Lung microvascular endothelial cell (primary cell): ENCODE measurements around the gene CCDC85C. TPM values are rescaled to one million over a fixed set of nuclear protein-coding genes. Genes with fewer than 3 reads are reported as not detected.

ENCODE experiments used
- DNase-seq, 2 donors: peaks; one replicate each; pipeline versions ENCODE4 v3.0.0 to v3.0.0-alpha.2; 2010; ENCODE audit warnings: low read depth in 2 of 2
- total RNA-seq: library from RNA; depleted of rRNA; stranded (reverse); fragments of >200 nt; gene quantifications from 2 replicates; pipeline ENCODE4 v1.2.1, GENCODE V29; 2014

The CCDC85C gene
- total RNA-seq, 1 donor from 2014 or later: 1.6 TPM

DNA sequence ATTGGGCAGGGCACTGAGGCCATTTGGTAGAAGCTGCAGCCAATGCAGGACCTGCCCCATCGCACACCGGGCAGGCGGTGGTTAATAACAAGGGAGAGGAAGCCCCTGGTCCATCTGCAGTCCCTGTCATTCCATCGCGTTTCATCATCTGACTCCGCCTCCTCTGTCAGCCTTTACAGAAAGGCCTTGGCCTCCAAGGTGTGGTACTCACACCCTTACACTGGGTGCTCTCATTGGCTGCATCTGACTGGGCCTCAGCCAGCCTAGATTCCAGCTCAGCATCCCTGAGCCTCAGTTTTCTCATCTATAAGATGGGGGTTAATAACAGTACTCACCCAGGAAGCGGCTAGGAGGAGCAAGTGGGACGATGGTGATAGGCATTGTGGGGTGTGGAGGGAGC, 26.2 kb upstream of the CCDC85C start:
- DNase-seq: no peak

DNA sequence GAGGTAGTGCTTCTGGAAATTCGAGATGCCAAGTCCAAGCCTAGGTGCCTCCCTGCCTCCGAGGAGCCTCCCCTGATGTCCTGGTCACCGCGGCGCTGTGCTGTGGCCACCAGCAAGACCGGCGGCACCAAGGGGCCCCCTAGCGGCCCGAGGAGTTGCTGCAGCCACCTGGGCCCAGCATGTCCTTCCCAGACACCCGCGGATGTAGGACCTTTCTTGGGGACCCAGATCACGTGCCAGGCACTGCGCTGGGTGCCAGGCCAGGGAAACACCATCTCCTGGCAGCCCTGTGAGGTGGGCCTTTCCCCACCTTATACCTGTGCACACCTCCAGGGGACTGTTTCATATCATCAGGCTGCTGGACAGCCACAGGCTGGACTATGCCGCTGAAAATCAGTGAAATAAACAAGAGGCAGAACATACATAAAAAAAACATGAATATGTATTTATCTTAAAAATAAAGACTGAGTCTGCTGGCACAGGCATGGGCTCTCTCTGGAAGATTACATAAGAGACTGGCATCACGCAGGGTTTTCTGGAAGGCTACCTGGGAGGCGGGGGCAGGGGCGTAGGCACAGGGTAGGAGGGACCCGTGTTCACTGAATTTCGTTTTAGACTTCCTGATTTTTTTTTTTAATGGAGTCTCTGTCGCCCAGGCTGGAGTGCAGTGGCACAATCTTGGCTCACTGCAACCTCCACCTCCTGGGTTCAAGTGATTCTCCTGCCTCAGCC, 25.0 kb upstream of the CCDC85C start:
- peak; percentile 77 to 78 for DNase-seq

DNA sequence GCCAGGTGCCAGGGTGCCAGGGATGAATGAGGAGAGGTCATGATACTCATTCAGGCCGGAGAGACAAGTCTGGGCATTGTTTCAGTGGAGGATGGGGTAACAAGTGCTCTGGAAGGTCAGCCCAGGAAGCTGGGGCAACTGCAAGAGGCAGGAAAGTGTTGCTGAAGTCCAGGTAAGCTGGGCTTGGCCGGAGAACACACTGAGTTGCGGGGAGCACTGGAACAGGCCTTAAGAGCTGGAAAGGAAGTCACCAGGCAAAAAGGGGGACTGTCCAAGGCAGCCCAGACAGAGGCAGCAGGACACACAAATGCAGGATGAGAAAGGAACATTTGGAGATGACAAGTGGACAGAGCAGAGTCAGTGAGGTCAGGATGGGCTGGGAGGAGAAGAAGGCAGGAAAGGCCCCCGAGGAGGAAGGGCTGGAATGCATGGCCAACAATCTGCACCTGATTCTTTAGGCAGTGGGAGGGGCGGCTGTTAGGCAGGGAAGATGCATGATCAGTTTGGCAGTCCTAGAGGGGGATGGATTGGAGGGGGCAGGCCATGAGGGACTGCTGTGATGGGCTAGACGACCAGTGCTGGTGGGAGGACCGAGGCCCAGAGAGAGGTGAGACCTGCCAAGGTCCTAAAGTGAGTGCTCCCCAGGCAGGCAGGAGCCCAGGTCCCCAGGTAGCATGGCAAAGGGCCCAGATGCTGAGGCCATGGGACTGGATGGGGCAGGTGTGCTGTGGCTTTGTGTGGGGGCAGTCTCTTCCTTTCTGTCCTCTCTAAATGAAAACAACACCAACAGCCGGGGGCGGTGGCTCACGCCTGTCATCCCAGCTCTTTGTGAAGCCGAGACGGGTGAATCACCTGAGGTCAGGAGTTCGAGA, 23.7 kb upstream of the CCDC85C start:
- no peak for DNase-seq

DNA sequence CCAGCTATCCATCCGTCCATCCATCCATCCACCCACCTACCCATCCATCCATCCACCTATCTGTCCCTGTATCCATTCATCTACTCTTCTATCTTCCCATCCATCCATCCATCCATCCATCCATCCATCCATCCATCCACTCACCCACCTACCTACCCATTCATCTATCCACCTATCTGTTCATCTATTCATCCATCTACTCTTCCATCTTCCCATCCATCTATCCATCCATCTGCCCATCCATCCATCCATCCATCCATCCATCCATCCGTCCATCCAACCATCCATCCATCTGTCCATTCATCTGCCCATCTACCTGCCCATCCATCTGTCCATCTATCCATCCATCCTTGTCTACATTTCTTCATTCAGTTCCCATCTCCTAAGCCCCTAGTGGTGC, 23.1 kb upstream of the CCDC85C start:
- DNase-seq: no peak

DNA sequence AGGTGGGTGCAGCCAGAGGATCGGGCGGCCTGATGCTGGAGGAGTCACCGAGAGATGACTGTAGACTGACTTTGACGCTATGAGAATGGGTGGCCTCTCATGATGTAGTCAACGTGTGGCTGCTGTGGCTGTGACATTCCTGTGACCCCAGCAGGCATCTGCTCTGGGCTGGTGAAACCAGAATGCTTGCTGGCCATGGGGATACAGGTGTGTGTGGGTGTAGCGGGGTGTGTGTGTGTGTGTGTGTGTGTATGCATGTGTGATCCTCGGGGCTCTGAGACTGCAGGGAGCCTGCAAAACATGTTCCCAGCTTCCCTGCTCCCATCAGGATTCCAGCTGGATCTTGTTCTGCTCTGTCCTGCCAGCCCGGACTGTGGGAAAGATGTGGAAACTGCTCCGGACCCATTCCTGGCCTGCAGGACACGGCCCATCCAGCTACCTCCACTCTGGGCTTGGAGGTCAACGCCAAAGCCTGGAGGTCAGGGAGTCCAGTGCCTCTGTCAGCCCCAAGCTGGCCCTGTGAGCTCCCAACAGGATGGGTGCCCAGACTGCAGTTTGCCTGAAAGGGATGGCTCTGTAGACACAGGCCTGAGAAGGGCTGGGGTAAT, 22.1 kb upstream of the CCDC85C start:
- DNase-seq: no peak

DNA sequence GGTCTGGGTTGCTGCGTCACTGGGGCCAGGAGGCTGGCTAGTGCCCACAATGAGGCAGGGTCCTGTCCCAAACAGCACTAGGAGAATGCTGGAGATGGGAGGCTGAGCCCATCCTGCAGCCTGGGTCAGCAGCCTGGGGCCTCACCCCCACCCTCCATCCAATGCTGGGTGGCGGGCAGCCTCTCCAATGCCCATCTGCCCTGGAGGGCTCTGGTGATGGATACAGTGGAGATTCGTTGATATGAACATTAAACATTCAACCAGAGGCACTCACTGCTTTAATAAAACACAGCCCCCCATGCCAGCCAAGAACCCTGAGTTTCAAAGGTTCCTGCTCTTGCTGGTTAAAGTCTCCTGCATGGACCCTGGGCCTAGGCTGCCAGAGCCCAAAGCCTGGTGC, 21.5 kb upstream of the CCDC85C start:
- no peak for DNase-seq

DNA sequence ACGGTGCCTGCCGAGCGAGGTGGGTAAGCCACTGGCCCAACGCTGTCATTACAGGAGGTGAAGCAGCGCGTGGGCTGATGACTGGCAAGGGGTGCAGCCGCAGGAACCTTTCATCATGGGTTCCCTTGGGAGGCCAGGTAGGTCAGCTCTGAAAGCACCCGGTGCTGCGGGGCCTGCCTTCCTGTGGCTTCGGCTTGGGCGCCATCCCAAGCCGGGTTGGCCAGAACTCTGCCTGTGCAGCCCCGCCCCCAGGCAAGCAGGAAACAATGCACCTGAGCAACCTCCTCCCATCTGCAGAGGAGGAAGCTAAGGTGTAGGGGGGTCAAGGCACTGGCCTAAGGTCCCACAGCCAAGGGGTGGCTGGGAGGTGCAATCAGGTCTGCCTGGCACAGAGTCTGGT, 21.0 kb upstream of the CCDC85C start:
- DNase-seq: no peak

DNA sequence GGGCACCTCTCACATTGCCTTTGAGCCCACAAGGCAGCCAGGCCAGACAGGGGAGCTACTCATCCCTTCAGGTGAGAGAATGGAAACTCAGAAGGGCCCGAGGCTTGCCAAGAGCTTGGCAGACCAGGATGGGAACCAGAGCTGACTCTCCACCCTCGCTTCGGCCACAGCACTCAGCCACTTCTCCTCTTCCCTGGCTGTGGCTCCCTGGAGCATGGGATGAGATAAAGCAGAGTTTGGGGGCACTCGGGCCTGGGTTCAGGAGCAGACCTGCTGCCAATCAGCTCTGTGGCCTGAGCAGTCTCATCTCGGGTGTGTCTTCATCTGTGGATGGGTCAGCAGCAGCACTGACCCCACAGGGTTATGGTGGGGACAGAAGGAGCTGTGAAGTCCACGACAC, 20.0 kb upstream of the CCDC85C start:
- DNase-seq: no peak

DNA sequence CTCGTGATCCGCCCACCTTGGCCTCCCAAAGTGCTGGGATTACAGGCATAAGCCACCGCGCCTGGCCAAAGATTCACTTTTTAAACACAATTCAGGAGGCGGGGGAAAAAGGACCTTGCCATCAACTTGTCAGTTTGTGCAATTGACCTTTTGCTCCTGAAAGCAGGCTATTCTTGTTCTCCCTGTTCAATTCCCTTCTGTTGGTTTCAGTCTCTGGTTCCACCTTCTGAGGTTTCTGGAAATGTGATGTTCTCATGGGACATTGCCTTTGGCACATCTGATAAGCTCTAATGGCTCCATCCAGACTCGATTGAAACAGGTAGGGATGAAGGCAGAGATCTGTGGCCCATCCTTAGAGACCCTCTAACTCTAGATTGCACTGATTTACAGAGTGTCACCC, 17.9 kb upstream of the CCDC85C start:
- DNase-seq: no peak

DNA sequence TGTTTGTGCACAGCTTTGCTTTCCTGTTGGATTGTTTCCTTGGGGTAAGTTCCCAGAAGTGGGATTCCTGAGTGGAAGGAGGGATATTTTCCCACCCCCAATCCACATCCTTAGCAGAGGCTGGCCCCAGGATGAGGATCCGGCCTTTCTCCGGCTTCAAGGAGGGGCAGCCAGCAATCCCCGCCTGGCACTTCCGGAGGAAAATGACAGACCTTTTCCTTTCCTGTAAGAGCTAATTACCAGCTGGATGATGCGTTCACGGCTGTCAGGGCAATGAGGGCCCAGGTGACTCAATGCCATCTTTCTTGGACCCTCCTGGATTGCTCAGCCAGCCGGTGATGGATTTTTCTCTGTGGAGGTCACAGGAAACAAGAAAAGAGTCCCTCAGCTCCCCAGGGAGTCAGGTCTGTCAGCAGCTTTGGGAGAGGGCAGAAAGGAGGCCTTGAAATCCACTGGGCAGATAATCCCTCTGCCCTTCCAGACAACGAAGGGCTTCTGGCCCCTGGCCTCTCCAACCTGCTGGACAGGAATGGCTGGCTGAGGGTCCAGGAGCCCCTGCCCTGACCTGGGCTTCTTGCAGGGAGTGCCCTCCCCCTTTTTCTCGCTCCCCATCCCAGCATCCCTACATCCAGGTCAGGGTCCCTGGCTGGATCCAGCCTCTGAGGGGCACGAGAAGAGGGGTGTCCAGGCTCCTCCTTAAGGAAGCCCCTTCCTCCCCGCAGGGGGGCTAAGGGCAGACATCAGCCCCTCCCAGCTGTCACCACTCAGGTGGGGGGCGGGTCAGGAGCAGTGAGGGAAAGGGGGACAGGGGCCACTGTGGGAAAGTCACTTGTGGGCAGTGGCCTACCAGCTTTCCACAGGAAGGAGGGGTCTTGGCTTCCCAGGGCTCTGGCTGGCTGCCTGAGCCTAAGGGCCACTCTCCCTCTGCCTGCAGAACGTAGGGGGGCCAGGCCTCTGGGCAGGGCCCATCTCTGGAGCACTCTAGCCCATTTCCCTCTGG, 16.1 kb upstream of the CCDC85C start:
- peak; percentile 86 to 92 for DNase-seq

DNA sequence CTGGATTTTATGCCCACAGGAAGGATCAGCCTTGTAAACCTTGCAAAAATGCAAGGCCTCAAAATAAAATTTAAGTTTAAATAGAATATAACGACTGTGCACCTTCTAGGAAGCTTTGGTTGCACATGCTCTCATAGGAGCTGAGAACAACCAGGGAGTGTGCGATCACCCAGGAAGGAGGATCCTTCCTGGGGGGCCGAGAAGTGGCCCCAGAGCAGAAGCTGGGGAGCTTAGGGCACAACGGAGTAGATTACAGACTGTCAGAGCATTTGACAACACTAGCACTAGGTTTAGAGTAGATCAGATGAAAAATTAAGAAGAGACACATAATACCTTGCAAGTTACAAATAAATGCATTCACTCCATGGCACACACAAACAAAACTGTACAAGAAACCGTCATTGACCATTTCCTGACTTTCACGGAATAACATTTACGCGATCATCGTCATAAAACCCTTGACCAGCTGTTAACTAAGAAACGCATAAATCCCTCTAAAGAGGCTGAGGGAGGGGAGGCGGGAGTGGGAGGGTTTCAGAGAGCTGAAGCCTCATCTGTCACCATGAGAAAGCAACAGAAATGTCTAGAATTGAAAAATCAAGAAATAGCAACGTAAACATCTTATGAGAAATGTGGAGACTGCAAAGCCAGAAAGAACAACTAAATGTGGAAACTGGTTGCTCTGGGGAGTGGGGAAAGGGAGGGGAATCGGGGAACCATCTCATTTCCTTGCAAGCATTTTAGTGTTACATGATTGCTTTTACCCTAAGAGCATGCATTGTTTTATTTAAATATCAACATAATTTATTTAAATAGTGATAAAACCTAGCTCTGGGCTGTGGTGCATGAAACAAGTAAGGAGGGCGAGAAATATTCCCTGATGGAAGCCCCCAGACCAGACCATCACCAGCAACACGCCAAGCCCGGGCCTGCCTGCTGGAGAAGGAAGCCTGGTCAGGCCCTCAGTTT, 13.1 kb upstream of the CCDC85C start:
- DNase-seq: no peak

DNA sequence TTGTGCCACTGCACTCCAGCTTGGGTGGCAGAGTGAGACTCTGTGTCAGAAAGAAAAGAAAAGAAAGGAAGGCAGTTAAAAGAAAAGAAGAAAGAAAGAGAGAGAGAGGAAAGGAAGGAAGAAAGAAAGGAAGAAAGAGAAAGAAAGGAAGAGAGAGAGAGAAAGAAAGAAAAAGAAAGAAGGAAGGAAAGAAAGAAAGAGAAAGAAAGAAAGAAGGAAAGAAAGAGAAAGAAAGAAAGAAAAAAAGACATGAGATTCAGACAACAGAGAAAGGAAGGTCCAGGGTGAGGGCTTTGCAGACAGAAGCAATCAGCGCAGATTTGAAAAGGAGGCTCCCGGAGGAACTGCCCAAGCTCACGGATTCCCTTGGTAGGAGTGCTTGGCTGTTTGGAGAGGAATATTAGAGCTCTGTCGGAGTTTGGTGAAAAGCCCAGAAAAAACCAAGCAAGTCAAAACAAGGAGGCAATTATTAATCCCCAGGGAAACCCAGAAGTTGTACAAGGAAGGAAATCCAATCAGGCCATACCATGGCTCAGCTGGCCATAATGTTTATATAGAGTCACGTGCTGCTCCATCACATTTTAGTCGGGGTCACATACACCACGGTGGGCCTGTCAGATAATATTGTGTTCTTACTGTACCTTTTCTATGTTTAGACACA, 11.6 kb upstream of the CCDC85C start:
- peak in 1 of 2 donors; percentile 35 for DNase-seq

DNA sequence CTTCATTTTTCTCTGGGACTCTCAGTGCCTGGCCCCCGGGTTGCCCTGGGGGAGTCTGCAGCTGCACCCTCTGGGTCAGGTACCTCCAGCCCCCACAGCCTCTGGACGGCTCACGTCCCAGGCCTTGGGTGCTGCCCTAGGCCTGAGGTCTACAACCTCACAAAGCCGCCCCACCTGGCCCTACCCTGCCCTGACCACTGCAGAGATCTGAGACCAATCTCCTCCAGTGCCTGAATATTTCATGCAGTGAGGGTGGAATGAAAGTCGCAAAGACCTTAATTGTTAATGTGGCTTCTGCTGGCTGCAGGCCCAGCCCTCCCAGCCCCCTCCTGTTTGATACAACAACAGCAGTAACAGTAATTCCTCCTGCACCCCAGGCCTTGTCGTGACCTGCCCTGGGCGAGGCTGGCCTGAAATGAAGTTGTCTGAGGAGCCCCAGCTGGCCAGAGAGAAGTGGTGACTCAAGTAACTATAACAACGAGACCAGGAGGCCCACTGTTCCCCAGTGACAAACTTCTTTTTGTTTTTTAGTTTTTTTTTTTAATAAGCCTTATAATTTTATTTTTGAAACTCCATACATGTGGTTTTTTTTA, 8.8 kb upstream of the CCDC85C start:
- no peak for DNase-seq

DNA sequence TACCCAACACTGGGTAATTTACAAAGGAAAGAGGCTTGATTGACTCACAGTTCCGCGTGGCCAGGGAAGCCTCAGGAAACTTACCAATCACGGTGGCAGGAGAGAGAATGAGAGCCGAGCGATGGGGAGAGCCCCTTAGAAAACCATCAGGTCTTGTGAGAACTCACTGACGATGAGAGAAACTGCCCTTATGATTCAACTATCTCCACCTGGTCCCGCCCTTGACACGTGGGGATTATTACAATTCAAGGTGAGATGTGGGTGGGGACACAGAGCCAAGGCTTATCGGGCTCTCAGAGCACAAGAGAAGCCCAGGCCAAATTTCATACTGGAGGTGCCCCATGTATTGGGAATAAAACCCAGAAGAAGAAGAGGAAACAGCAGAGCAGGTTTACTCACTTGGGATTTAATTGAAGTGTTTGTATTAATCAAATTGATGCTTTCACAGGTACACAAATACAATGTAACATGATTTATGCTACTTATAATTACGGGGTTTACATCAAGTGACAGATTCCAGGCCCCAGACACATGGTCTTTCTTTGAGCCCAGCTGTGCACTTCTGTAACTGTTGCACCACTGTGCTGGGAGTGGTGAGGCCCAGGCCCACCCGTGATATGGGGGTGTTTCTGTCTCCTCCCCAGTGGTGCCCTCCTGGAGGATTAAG, 8.2 kb upstream of the CCDC85C start:
- no peak for DNase-seq

DNA sequence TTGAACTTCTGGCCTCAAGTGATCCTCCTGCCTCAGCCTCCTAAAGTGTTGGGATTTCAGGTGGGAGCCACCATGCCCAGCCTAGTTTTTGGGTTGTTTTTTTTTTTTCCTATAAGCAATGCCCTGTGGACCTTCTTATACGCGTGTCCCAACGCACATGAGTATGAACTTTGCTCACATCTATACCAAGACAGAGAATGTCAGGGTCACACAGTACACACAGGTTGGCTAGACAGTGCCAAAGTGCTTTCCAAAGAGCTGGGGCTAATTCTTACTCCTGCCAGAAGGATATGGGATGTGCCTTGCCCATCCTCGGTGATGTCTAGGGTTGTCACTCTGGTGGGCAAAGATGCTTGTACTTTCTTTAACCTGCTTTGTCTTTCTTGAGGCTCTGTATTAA, 7.6 kb upstream of the CCDC85C start:
- DNase-seq: no peak

DNA sequence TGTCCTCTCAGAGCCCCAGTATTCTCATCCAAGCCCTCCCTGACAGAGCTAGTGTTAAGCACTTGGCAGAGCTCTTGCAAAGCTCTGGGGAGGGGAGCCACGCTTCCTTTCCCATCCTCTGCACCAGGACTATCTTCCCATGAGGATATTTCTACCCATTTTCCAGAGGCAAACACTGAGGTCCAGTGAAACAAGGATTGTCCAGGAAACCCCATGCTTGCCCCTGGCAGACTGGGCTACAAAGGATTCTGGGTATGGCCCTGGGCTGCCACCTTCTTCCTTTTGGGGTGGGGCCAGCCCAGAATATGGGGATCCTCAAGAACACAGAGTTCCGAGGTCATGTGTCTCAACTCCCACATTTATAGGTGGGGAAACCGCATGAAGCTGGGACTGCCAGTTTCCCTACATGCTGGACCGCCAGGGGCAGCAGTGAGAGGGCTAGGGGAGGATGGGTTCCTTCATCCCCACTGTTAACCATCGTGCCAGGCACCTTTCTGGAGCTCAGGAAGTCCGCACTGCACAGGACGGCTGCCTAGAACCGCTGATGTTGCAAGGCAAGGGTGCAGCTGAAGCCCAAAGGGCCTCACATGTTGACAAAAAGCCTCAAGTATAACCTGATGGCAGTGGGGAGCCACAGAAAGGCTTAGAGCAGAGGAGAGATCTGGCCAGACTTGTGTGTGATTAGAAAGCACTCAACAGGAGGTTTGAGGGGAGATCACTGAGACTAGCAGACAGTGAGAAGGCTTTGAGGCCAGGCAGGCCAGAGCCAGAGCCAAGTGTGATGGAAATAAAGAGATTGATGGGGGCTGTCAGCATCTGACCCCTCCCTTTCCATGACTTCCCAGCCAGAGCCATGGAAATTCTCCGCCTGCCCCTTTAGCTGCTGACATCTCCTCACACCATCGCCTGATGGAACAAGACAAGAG, 5.5 kb upstream of the CCDC85C start:
- DNase-seq: no peak

DNA sequence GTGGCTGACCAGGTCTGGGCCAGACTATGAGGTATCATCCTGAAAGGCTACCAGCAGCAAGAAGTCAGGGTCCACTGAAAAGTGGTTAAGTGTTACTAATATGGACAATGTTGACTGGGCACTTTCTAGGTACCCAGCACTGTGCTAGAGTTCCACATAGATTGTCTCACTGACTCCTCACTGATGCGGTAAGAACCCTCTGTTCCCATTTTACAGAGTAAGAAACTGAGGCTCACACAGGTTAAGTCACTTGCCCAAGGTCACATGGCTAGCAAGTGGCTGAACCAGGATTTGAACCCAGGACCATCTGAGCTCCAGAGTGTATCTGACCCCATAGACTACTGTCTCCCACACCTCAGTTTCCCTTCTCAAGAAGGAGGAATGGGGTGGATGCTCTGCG, 4.6 kb upstream of the CCDC85C start:
- DNase-seq: no peak

DNA sequence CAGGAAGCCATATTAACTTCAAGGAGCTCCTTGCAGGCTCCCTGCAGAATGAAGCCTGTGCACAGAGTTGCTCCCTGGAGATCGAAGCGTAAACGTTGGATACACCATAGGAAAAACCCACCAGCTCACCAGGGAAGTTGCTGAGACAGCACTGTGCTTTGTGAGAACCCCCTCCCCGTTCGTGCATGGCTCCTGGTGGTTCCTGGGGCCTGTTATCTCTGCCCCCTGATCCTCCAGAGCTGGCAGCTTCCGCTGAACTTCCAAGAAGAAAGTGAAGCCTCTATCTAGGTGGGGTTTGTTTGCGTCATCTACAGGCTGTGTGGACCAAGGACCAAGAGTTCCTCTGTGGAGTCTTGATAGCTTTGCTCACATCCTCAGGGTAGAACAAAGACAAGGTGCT, 2.4 kb upstream of the CCDC85C start:
- no peak for DNase-seq
